Keratinocyte (primary cell): ENCODE measurements around the gene SRRD. TPM values are rescaled to one million over a fixed set of nuclear protein-coding genes. Genes with fewer than 3 reads are reported as not detected.

Experiments
- DNase-seq: peaks from one replicate; pipeline ENCODE4 v3.0.0-alpha.2; 2011; ENCODE audit warnings: low read depth, missing footprints, low spot score
- FAIRE-seq: peaks from 2 replicates; lab custom pipeline; 2011; peaks lifted over from hg19 to GRCh38; lab: Jason Lieb, UNC
- H2AFZ ChIP-seq: 2 replicates; pipeline ENCODE4 v1.6.0; 2012; ENCODE audit warnings: low read length, control low read depth, inconsistent platforms; ENCODE audit not compliant: control insufficient read depth
- H3K27ac ChIP-seq: 2 replicates; pipeline ENCODE4 v1.5.1; 2011; ENCODE audit warnings: low read length; ENCODE audit not compliant: control insufficient read depth, insufficient read depth
- H3K27me3 ChIP-seq: 3 replicates; pipeline ENCODE4 v1.6.0; 2011; ENCODE audit warnings: low read length; ENCODE audit not compliant: control insufficient read depth, insufficient read depth; ENCODE audit errors: extremely low read depth
- H3K36me3 ChIP-seq, 2 experiments: 2 replicates in 1 of 2; 3 replicates in 1 of 2; pipeline ENCODE4 v1.5.1; 2011; ENCODE audit warnings: low read length in 2 of 2, mild to moderate bottlenecking in 1 of 2; ENCODE audit not compliant: control insufficient read depth in 2 of 2, insufficient read depth in 2 of 2; ENCODE audit errors: extremely low read depth in 1 of 2
- H3K4me1 ChIP-seq: 3 replicates; pipeline ENCODE4 v1.5.1; 2011; ENCODE audit warnings: low read length; ENCODE audit not compliant: control insufficient read depth, insufficient read depth; ENCODE audit errors: extremely low read depth
- H3K4me2 ChIP-seq: 3 replicates; pipeline ENCODE4 v1.6.0; 2011; ENCODE audit warnings: low read depth, low read length; ENCODE audit not compliant: control insufficient read depth, insufficient read depth; ENCODE audit errors: extremely low read depth
- H3K4me3 ChIP-seq, 3 experiments: fragments of 200-600 bp in 1 of 3; sonication (generic) in 1 of 3; 2 replicates in 2 of 3; 3 replicates in 1 of 3; pipeline ENCODE4 v1.5.1; 2011 to 2016; ENCODE audit warnings: low read length in 3 of 3, mild to moderate bottlenecking in 3 of 3, control low read depth in 2 of 3, inconsistent platforms in 1 of 3, low read depth in 1 of 3, mixed read lengths in 1 of 3, mixed run types in 1 of 3, moderate library complexity in 1 of 3; ENCODE audit not compliant: control insufficient read depth in 2 of 3, insufficient read depth in 2 of 3; ENCODE audit errors: extremely low read depth in 1 of 3
- H3K79me2 ChIP-seq: 2 replicates; pipeline ENCODE4 v1.6.0; 2012; ENCODE audit warnings: low read length; ENCODE audit not compliant: control insufficient read depth, insufficient read depth
- H3K9ac ChIP-seq: 3 replicates; pipeline ENCODE4 v1.6.0; 2011; ENCODE audit warnings: low read length; ENCODE audit not compliant: control insufficient read depth, insufficient read depth; ENCODE audit errors: extremely low read depth
- H3K9me1 ChIP-seq: 3 replicates; pipeline ENCODE4 v1.6.0; 2011; ENCODE audit warnings: low read length; ENCODE audit not compliant: control insufficient read depth, insufficient read depth; ENCODE audit errors: extremely low read depth
- H3K9me3 ChIP-seq: 2 replicates; pipeline ENCODE4 v1.5.1; 2012; ENCODE audit warnings: low read depth, low read length; ENCODE audit not compliant: control insufficient read depth
- H4K20me1 ChIP-seq: 3 replicates; pipeline ENCODE4 v1.6.0; 2011; ENCODE audit warnings: low read length; ENCODE audit not compliant: control insufficient read depth, insufficient read depth; ENCODE audit errors: extremely low read depth
- CTCF ChIP-seq, 3 experiments: IDR thresholded peaks in 1 of 3; conservative IDR thresholded peaks in 1 of 3; optimal IDR thresholded peaks in 1 of 3; 2 replicates in 2 of 3; 3 replicates in 1 of 3; pipeline versions ENCODE3 to v1.5.1; 2011; ENCODE audit warnings: low read length in 3 of 3, mild to moderate bottlenecking in 3 of 3, moderate library complexity in 2 of 3, control low read depth in 1 of 3, inconsistent platforms in 1 of 3; ENCODE audit not compliant: insufficient read depth in 2 of 3; ENCODE audit errors: extremely low read depth in 1 of 3
- EZH2 ChIP-seq: IDR thresholded peaks from one replicate; pipeline ENCODE4 v1.6.1; 2012; ENCODE audit warnings: inconsistent platforms, mild to moderate bottlenecking, low read length, moderate library complexity
- dilution Hi-C: fragments of 300-500 bp; cut with MboI; formaldehyde crosslinking; loops from one replicate; pipeline ENCODE4 v1.7.0; 2020; ENCODE audit warnings: low sequenced_read_pairs; ENCODE audit not compliant: extremely low pct_ligation_motif_present
- polyA plus RNA-seq, 5 experiments: library from polyadenylated mRNA; depleted of rRNA in 3 of 5; stranded (reverse) in 3 of 5; stranded (forward) in 1 of 5; unstranded in 1 of 5; fragments of >200 nt; gene quantifications; 1 replicate in 1 of 5; 2 replicates in 3 of 5; 3 replicates in 1 of 5; pipeline versions ENCODE4 v1.2.1 to v1.2.3, GENCODE V29; 2011 to 2012; ENCODE audit warnings: missing spikeins in 2 of 5, low read depth in 1 of 5, low replicate concordance in 1 of 5

The SRRD gene
- polyA plus RNA-seq, 1 donor (not counting 4 experiments of a cell fraction or from before 2014, with no cell fraction given): 45.0 TPM

GRCh38 chr22:26540119-26540518, 56.4 kb downstream of the SRRD start:
- Histone ChIP-seq H3K9me3 (no peaks in the 10 kb centered on the region), H3K4me3 (no peak overlapping the region), H3K4me2 (no peak overlapping the region), H3K36me3 (peaks cover 11 to 17% of the 10 kb centered on the region in 2 experiments), H3K9me1 (no peaks in the 10 kb centered on the region), H4K20me1 (no peaks in the 10 kb centered on the region), H3K27ac (no peak overlapping the region), H3K79me2 (no peaks in the 10 kb centered on the region), H3K9ac (no peak overlapping the region), H3K4me1 (peaks cover 3% of the 10 kb centered on the region), H2AFZ (no peak overlapping the region), H3K27me3 (no peaks in the 10 kb centered on the region)
- dilution Hi-C loops: no loop called here
- TF ChIP-seq CTCF (optimal IDR thresholded peaks at IDR 0.05 in 1 of 3, IDR thresholded peaks at IDR 0.05 in 1 of 3, conservative IDR thresholded peaks at IDR 0.05 in 1 of 3; ENCODE audit: extremely low read depth in 1 of 3, insufficient read depth in 2 of 3, low read length in 3 of 3): no peak
- TF ChIP-seq EZH2: no peak
- FAIRE-seq (no peak), DNase-seq (no peak)

GRCh38 chr22:26541167-26541819, 57.6 kb downstream of the SRRD start:
- DNase-seq (no peak), FAIRE-seq (no peak)
- no peak overlapping the region for H3K4me3 ChIP-seq
- no peak overlapping the region for H3K9ac ChIP-seq
- no peak overlapping the region for H3K27ac ChIP-seq
- H3K4me2 ChIP-seq: no peak overlapping the region
- H3K9me3 ChIP-seq: no peaks in the 10 kb centered on the region
- peaks cover 11 to 15% of the 10 kb centered on the region in 2 experiments for H3K36me3 ChIP-seq
- peaks cover 3% of the 10 kb centered on the region for H3K4me1 ChIP-seq
- no peaks in the 10 kb centered on the region for H3K27me3 ChIP-seq
- H4K20me1 ChIP-seq: no peaks in the 10 kb centered on the region
- TF ChIP-seq CTCF (optimal IDR thresholded peaks at IDR 0.05 in 1 of 3, IDR thresholded peaks at IDR 0.05 in 1 of 3, conservative IDR thresholded peaks at IDR 0.05 in 1 of 3; ENCODE audit: extremely low read depth in 1 of 3, insufficient read depth in 2 of 3, low read length in 3 of 3): no peak
- TF ChIP-seq EZH2: no peak
- H3K79me2 ChIP-seq: no peaks in the 10 kb centered on the region
- dilution Hi-C loops: no loop called here
- H2AFZ ChIP-seq: no peak overlapping the region
- H3K9me1 ChIP-seq: no peaks in the 10 kb centered on the region
